ENCODE data around the gene CHST1.

The CHST1 gene

GRCh38 chr11:45607995-45608394, 57.4 kb downstream of the CHST1 start:
- no peaks in the 10 kb centered on the region for H3K9me3 ChIP-seq (ENCODE audit: low read length)
- H3K36me3 ChIP-seq (ENCODE audit: insufficient read depth, low read length) = no peaks in the 10 kb centered on the region
- H3K4me1 ChIP-seq (ENCODE audit: insufficient read depth, low read length) = no peaks in the 10 kb centered on the region
- H3K9ac ChIP-seq (ENCODE audit: low read length) = no peak overlapping the region
- no peak overlapping the region for H3K27ac ChIP-seq (ENCODE audit: low read depth, low read length)
- H3K27me3 ChIP-seq (ENCODE audit: control insufficient read depth in 1 of 2, insufficient read depth in 2 of 2, low read length in 2 of 2) = no peaks in the 10 kb centered on the region
- no peak overlapping the region for H3K4me3 ChIP-seq (ENCODE audit: low read depth in 1 of 2, low read length in 2 of 2)

GRCh38 chr11:45606514-45607281, 58.7 kb downstream of the CHST1 start:
- no peaks in the 10 kb centered on the region for H3K4me1 ChIP-seq (ENCODE audit: insufficient read depth, low read length)
- no peak overlapping the region for H3K4me3 ChIP-seq (ENCODE audit: low read depth in 1 of 2, low read length in 2 of 2)
- H3K27ac ChIP-seq (ENCODE audit: low read depth, low read length) = no peak overlapping the region
- no peaks in the 10 kb centered on the region for H3K9me3 ChIP-seq (ENCODE audit: low read length)
- H3K36me3 ChIP-seq (ENCODE audit: insufficient read depth, low read length) = no peaks in the 10 kb centered on the region
- H3K9ac ChIP-seq (ENCODE audit: low read length) = no peak overlapping the region
- no peaks in the 10 kb centered on the region for H3K27me3 ChIP-seq (ENCODE audit: control insufficient read depth in 1 of 2, insufficient read depth in 2 of 2, low read length in 2 of 2)

GRCh38 chr11:45605051-45605450, 60.4 kb downstream of the CHST1 start:
- peaks cover 6% of the 10 kb centered on the region for H3K9me3 ChIP-seq (ENCODE audit: low read length)
- no peaks in the 10 kb centered on the region for H3K27me3 ChIP-seq (ENCODE audit: control insufficient read depth in 1 of 2, insufficient read depth in 2 of 2, low read length in 2 of 2)
- H3K9ac ChIP-seq (ENCODE audit: low read length) = no peak overlapping the region
- H3K27ac ChIP-seq (ENCODE audit: low read depth, low read length) = no peak overlapping the region
- H3K4me3 ChIP-seq (ENCODE audit: low read depth in 1 of 2, low read length in 2 of 2) = no peak overlapping the region
- no peaks in the 10 kb centered on the region for H3K4me1 ChIP-seq (ENCODE audit: insufficient read depth, low read length)
- no peaks in the 10 kb centered on the region for H3K36me3 ChIP-seq (ENCODE audit: insufficient read depth, low read length)

GRCh38 chr11:45603946-45604682, 61.3 kb downstream of the CHST1 start:
- Histone ChIP-seq H3K36me3 (ENCODE audit: insufficient read depth, low read length) (no peaks in the 10 kb centered on the region), H3K9me3 (ENCODE audit: low read length) (peaks cover 6% of the 10 kb centered on the region), H3K4me1 (ENCODE audit: insufficient read depth, low read length) (no peaks in the 10 kb centered on the region), H3K9ac (ENCODE audit: low read length) (no peak overlapping the region), H3K27me3 (ENCODE audit: control insufficient read depth in 1 of 2, insufficient read depth in 2 of 2, low read length in 2 of 2) (no peaks in the 10 kb centered on the region), H3K4me3 (ENCODE audit: low read depth in 1 of 2, low read length in 2 of 2) (no peak overlapping the region), H3K27ac (ENCODE audit: low read depth, low read length) (no peak overlapping the region)

- Histone ChIP-seq H3K4me1 (ENCODE audit: insufficient read depth, low read length) (no peaks in the 10 kb centered on the region), H3K27me3 (ENCODE audit: control insufficient read depth in 1 of 2, insufficient read depth in 2 of 2, low read length in 2 of 2) (no peaks in the 10 kb centered on the region), H3K36me3 (ENCODE audit: insufficient read depth, low read length) (no peaks in the 10 kb centered on the region), H3K27ac (ENCODE audit: low read depth, low read length) (no peak overlapping the region), H3K9me3 (ENCODE audit: low read length) (peaks cover 6% of the 10 kb centered on the region), H3K4me3 (ENCODE audit: low read depth in 1 of 2, low read length in 2 of 2) (no peak overlapping the region), H3K9ac (ENCODE audit: low read length) (no peak overlapping the region)
Measured at GRCh38 chr11:45599161-45599943, 66.1 kb downstream of the CHST1 start.

All from muscle layer of colon (tissue), 2 donors.